Endodermal cell (in vitro differentiated cells): ENCODE results near the gene RGS6. TPM values are rescaled to one million over a fixed set of nuclear protein-coding genes. Genes with fewer than 3 reads are reported as not detected.

Experiments used
- DNase-seq: peaks from one replicate; pipeline ENCODE4 v3.0.0-alpha.2; 2017
- H3K27ac ChIP-seq: 2 replicates; pipeline ENCODE4 v1.5.1; 2013; ENCODE audit warnings: mild to moderate bottlenecking, low read depth, low read length, moderate library complexity
- H3K27me3 ChIP-seq: 2 replicates; pipeline ENCODE4 v1.6.1; 2013; ENCODE audit warnings: mild to moderate bottlenecking, low read length, moderate library complexity; ENCODE audit not compliant: insufficient read depth, control insufficient read depth, poor library complexity, severe bottlenecking
- H3K36me3 ChIP-seq: 2 replicates; pipeline ENCODE4 v1.7.0; 2013; ENCODE audit warnings: mild to moderate bottlenecking, low read length, moderate library complexity; ENCODE audit not compliant: control insufficient read depth, insufficient read depth
- H3K4me1 ChIP-seq: one replicate; pipeline ENCODE4 v1.7.0; 2013; ENCODE audit warnings: low read length; ENCODE audit not compliant: control insufficient read depth, insufficient read depth
- H3K4me3 ChIP-seq: 2 replicates; pipeline ENCODE4 v1.5.1; 2013; ENCODE audit warnings: mild to moderate bottlenecking, low read length, moderate library complexity
- H3K9ac ChIP-seq: 2 replicates; pipeline ENCODE4 v1.6.1; 2013; ENCODE audit warnings: mild to moderate bottlenecking, low read length, moderate library complexity; ENCODE audit not compliant: poor library complexity, severe bottlenecking; ENCODE audit errors: extremely low read depth
- H3K9me3 ChIP-seq: 2 replicates; pipeline ENCODE4 v1.6.1; 2013; ENCODE audit warnings: mild to moderate bottlenecking, low read length, moderate library complexity; ENCODE audit not compliant: control insufficient read depth
- H3K27ac Mint-ChIP-seq: 2 replicates; pipeline ENCODE4 v1.8.0; 2020; ENCODE audit warnings: mixed read lengths
- H3K27me3 Mint-ChIP-seq: 2 replicates; pipeline ENCODE4 v1.8.0; 2021; ENCODE audit warnings: mild to moderate bottlenecking, mixed read lengths; ENCODE audit not compliant: insufficient read depth
- H3K36me3 Mint-ChIP-seq: 2 replicates; pipeline ENCODE4 v1.8.0; 2020; ENCODE audit warnings: low read depth, mixed read lengths
- H3K4me1 Mint-ChIP-seq: 2 replicates; pipeline ENCODE4 v1.8.0; 2020; ENCODE audit warnings: mixed read lengths
- H3K4me3 Mint-ChIP-seq: 2 replicates; pipeline ENCODE4 v1.8.0; 2020; ENCODE audit warnings: mild to moderate bottlenecking, moderate library complexity, mixed read lengths
- H3K9me3 Mint-ChIP-seq: 2 replicates; pipeline ENCODE4 v1.8.0; 2020; ENCODE audit warnings: mild to moderate bottlenecking, mixed read lengths
- WGBS, 2 experiments: methylation state at CpG; one replicate each; pipeline versions ENCODE4 v1.1.5 to v1.1.7; 2013; ENCODE audit warnings: missing lambda C conversion rate in 2 of 2, mixed read lengths in 1 of 2; ENCODE audit not compliant: insufficient coverage in 1 of 2, insufficient read length in 1 of 2; 5-methylcytosine and 5-hydroxymethylcytosine counted together
- total RNA-seq, 2 donors: library from RNA; stranded (reverse); fragmentation: NEBNext Ultra II Directional in 1 of 2; extraction: Animal tissue kit (Norgen Biotek cat#: 25700) in 1 of 2; gene quantifications; 2 replicates in 1 of 2; 3 replicates in 1 of 2; pipeline ENCODE4 v1.2.1, GENCODE V29; 2021
- TF ChIP-seq, protein P1 (sequence below): fragments of 200-600 bp; sonication (generic); conservative IDR thresholded peaks from 2 replicates; pipeline ENCODE4 v1.5.0; 2021; ENCODE audit warnings: antibody characterized with exemption, mild to moderate bottlenecking

The RGS6 gene
- total RNA-seq, 2 donors from 2014 or later: 10.1 to 16.3 TPM

DNA sequence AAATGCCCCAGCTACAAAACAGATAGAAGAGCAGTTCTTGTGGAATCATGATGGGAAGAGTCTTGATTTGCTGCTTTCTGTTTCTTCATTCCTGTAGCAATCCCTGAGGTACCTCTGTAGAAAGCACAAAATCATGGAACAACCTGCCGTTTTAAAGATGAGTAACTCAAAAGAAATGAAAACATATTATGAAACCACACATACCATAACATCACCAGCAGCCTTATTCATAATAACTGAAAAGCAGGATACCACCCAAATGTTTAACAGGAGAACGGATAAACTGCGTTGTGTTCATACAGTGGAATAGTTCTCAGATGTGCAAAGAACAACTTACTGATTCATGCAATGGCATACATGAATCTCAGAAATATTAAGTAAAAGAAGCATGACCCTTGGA is 188.1 kb downstream of the RGS6 start:
- Mint-ChIP-seq H3K27me3 (no peaks in the 10 kb centered on the region), H3K9me3 (peaks cover 6% of the 10 kb centered on the region), H3K4me1 (peaks cover under 1% of the 10 kb centered on the region), H3K27ac (no peak overlapping the region), H3K4me3 (no peak overlapping the region), H3K36me3 (no peaks in the 10 kb centered on the region)
- no peaks in the 10 kb centered on the region for H3K27me3 ChIP-seq
- H3K4me3 ChIP-seq: no peak overlapping the region
- WGBS, 2 experiments: 93 to 95% methylated on average over 2 to 3 of the region's 3 CpGs
- H3K9ac ChIP-seq: no peak overlapping the region
- peaks cover 8% of the 10 kb centered on the region for H3K9me3 ChIP-seq
- no peak for DNase-seq
- H3K36me3 ChIP-seq: no peaks in the 10 kb centered on the region
- TF ChIP-seq, protein P1, sequence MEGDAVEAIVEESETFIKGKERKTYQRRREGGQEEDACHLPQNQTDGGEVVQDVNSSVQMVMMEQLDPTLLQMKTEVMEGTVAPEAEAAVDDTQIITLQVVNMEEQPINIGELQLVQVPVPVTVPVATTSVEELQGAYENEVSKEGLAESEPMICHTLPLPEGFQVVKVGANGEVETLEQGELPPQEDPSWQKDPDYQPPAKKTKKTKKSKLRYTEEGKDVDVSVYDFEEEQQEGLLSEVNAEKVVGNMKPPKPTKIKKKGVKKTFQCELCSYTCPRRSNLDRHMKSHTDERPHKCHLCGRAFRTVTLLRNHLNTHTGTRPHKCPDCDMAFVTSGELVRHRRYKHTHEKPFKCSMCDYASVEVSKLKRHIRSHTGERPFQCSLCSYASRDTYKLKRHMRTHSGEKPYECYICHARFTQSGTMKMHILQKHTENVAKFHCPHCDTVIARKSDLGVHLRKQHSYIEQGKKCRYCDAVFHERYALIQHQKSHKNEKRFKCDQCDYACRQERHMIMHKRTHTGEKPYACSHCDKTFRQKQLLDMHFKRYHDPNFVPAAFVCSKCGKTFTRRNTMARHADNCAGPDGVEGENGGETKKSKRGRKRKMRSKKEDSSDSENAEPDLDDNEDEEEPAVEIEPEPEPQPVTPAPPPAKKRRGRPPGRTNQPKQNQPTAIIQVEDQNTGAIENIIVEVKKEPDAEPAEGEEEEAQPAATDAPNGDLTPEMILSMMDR: no peak
- H3K27ac ChIP-seq: no peak overlapping the region
- H3K4me1 ChIP-seq: peaks cover under 1% of the 10 kb centered on the region

DNA sequence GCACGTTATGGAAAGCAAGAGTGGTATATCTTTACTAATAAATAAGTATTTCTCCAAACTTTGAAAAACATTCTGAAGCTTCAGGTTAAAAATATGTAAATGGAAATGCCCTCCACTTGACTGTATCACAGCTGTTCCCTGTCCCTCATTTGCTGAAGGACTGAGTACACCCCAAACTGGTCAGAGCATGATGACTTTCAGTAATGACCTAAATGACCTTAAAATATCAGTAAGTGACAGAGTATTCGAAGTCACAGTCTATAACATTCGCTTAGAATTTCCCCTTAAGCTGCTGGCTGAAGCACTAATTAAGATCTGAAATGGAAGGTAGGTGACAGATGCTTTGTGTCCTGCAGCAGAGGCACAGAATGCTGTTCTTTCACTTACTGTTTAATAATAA is 191.5 kb downstream of the RGS6 start:
- peaks cover 6% of the 10 kb centered on the region for H3K4me1 ChIP-seq
- H3K27ac Mint-ChIP-seq: no peak overlapping the region
- no peaks in the 10 kb centered on the region for H3K36me3 ChIP-seq
- WGBS, 2 experiments: 46 to 50% methylated on average over 2 of the region's 3 CpGs
- no peaks in the 10 kb centered on the region for H3K27me3 ChIP-seq
- H3K4me1 Mint-ChIP-seq: no peaks in the 10 kb centered on the region
- no peak for DNase-seq
- TF ChIP-seq, protein P1: no peak
- peaks cover 14% of the 10 kb centered on the region for H3K9me3 ChIP-seq
- H3K4me3 Mint-ChIP-seq: no peak overlapping the region
- H3K27ac ChIP-seq: no peak overlapping the region
- no peaks in the 10 kb centered on the region for H3K36me3 Mint-ChIP-seq
- no peaks in the 10 kb centered on the region for H3K27me3 Mint-ChIP-seq
- peaks cover 11% of the 10 kb centered on the region for H3K9me3 Mint-ChIP-seq
- H3K9ac ChIP-seq: no peak overlapping the region
- no peak overlapping the region for H3K4me3 ChIP-seq

DNA sequence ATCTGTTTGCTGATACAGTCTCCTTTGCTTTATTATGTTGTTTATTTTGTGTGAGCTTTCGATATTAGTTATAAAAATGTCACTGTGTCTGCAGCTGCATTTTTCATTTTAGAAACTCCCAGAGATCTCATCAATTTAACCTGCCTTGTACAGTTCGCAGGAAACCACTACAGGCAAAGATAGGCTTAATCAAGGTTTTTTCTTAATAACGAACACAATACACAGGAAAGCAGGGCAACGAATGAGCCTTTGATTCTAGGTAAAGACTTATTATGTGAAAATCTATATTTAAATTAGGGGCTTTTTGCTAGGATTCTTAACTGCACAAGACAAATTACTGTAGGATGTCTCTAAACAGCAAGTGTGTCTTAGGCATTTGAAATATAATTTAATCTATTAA is 191.9 kb downstream of the RGS6 start:
- no peak overlapping the region for H3K27ac Mint-ChIP-seq
- no peak for DNase-seq
- no peak overlapping the region for H3K4me3 Mint-ChIP-seq
- Histone ChIP-seq H3K9me3 (peaks cover 14% of the 10 kb centered on the region), H3K27me3 (no peaks in the 10 kb centered on the region), H3K9ac (no peak overlapping the region), H3K4me1 (peaks cover 6% of the 10 kb centered on the region), H3K27ac (no peak overlapping the region), H3K4me3 (no peak overlapping the region), H3K36me3 (no peaks in the 10 kb centered on the region)
- TF ChIP-seq, protein P1: no peak
- no peaks in the 10 kb centered on the region for H3K27me3 Mint-ChIP-seq
- H3K4me1 Mint-ChIP-seq: no peaks in the 10 kb centered on the region
- no peaks in the 10 kb centered on the region for H3K36me3 Mint-ChIP-seq
- peaks cover 11% of the 10 kb centered on the region for H3K9me3 Mint-ChIP-seq
- WGBS, 2 experiments: 94 to 95% methylated on average over 3 to 4 of the region's 4 CpGs
